HepG2 (cell line): Measurements from ENCODE around the gene TNS1. TPM values are rescaled to one million over a fixed set of nuclear protein-coding genes. Genes with fewer than 3 reads are reported as not detected.

Experiments used
- ATAC-seq: fragments of 200-7000 bp; cut with Tn5 transposase; 3 replicates; pipeline ENCODE4 v1.9.1; 2020; ENCODE audit warnings: mild to moderate bottlenecking, moderate library complexity
- BruUV-seq: library from RNA; stranded (reverse); fragments of 400-500 nt; replicated peaks from 2 replicates; lab custom pipeline; 2021; lab: Mats Ljungman, UMichigan
- CTCF ChIA-PET: fragments of 300-600 bp; formaldehyde crosslinking; extraction: SDS; loops from one replicate; lab custom pipeline; 2021; ENCODE audit warnings: low total read pairs, inconsistent platforms, low intra/inter-chr PET ratio; lab: Yijun Ruan, JAX
- POLR2A ChIA-PET: fragments of 350-600 bp; sonication (Branson Sonifier 250); formaldehyde crosslinking; loops from one replicate; lab custom pipeline; 2020; ENCODE audit warnings: antibody characterized with exemption, inconsistent platforms; lab: Yijun Ruan, JAX
- DNase-seq: peaks from one replicate; pipeline ENCODE4 v3.0.0-alpha.2; 2015; ENCODE audit warnings: low spot score
- FAIRE-seq: peaks from 3 replicates; lab custom pipeline; 2011; peaks lifted over from hg19 to GRCh38; lab: Jason Lieb, UNC
- H2AFZ ChIP-seq: one replicate; pipeline ENCODE4 v1.6.1; 2011; ENCODE audit warnings: low read length, inconsistent platforms
- H3K27ac ChIP-seq: fragments of 300-600 bp; 3 replicates; pipeline ENCODE4 v1.8.0; 2011; ENCODE audit warnings: mixed run types, mild to moderate bottlenecking, mixed read lengths, low read length, inconsistent platforms; ENCODE audit not compliant: insufficient read depth; ENCODE audit errors: extremely low read length
- H3K27me3 ChIP-seq, 2 experiments: fragments of 200-600 bp in 1 of 2; 2 replicates in 1 of 2; 3 replicates in 1 of 2; pipeline versions ENCODE4 v1.6.0 to v1.8.0; 2011; ENCODE audit warnings: low read length in 2 of 2, mild to moderate bottlenecking in 2 of 2, moderate library complexity in 2 of 2, inconsistent platforms in 1 of 2; ENCODE audit not compliant: insufficient read depth in 2 of 2, control insufficient read depth in 1 of 2
- H3K36me3 ChIP-seq, 2 experiments: fragments of 200-600 bp in 1 of 2; replicated peaks in 1 of 2; 2 replicates in 1 of 2; 3 replicates in 1 of 2; pipeline versions ENCODE4 v1.5.1 to v1.8.0; 2011; ENCODE audit warnings: low read length in 2 of 2, inconsistent platforms in 1 of 2; ENCODE audit not compliant: insufficient read depth in 2 of 2, control insufficient read depth in 1 of 2
- H3K4me1 ChIP-seq: 2 replicates; pipeline ENCODE4 v1.5.1; 2012; ENCODE audit warnings: low read length, inconsistent platforms; ENCODE audit not compliant: insufficient read depth
- H3K4me2 ChIP-seq: 2 replicates; pipeline ENCODE4 v1.6.0; 2011; ENCODE audit warnings: low read depth, low read length, inconsistent platforms
- H3K4me3 ChIP-seq, 3 experiments: fragments of 200-600 bp in 1 of 3; sonication (generic), shearing (Covaris generic) in 1 of 3; replicated peaks in 1 of 3; 2 replicates each; pipeline ENCODE4 v1.5.1; 2011 to 2016; ENCODE audit warnings: low read length in 3 of 3, inconsistent platforms in 2 of 3, low read depth in 2 of 3, mild to moderate bottlenecking in 2 of 3, control low read depth in 1 of 3, mixed read lengths in 1 of 3; ENCODE audit not compliant: insufficient read depth in 1 of 3
- H3K79me2 ChIP-seq: one replicate; pipeline ENCODE4 v1.6.1; 2011; ENCODE audit warnings: low read length, inconsistent platforms; ENCODE audit not compliant: insufficient read depth
- H3K9ac ChIP-seq: 2 replicates; pipeline ENCODE4 v1.6.0; 2011; ENCODE audit warnings: mild to moderate bottlenecking, low read depth, low read length, inconsistent platforms; ENCODE audit not compliant: insufficient read depth
- H3K9me3 ChIP-seq: 2 replicates; pipeline ENCODE4 v1.5.1; 2012; ENCODE audit warnings: mild to moderate bottlenecking, low read length
- H4K20me1 ChIP-seq: 2 replicates; pipeline ENCODE4 v1.6.0; 2011; ENCODE audit warnings: inconsistent platforms, mild to moderate bottlenecking, low read length, moderate library complexity; ENCODE audit not compliant: insufficient read depth
- MYPOP ChIP-seq: sonication (generic); formaldehyde crosslinking; IDR thresholded peaks from 2 replicates; pipeline ENCODE4 v1.8.1; 2023; ENCODE audit warnings: mild to moderate bottlenecking, moderate library complexity, missing genetic modification reagents
- SNAPC5 ChIP-seq: sonication (generic); formaldehyde crosslinking; IDR thresholded peaks from 2 replicates; pipeline ENCODE4 v1.8.1; 2023; ENCODE audit warnings: mild to moderate bottlenecking, missing genetic modification reagents, borderline replicate concordance
- TFE3 ChIP-seq: IDR thresholded peaks from 2 replicates; pipeline ENCODE4 v1.6.1; 2016
- WGBS: methylation state at CpG from one replicate; pipeline ENCODE4 v1.1.6; 2017; ENCODE audit warnings: low lambda C conversion rate; 5-methylcytosine and 5-hydroxymethylcytosine counted together
- in situ Hi-C: cut with HindIII; loops from 2 replicates; pipeline ENCODE4 v1.10.0; 2017; ENCODE audit warnings: low pct_unique_long_range_greater_than_20kb; ENCODE audit not compliant: extremely low pct_ligation_motif_present
- intact Hi-C: fragments of 100-400 bp; cut with micrococcal nuclease; formaldehyde crosslinking; loops from one replicate; pipeline ENCODE4 v1.10.0; 2022; ENCODE audit not compliant: unreplicated experiment
- microRNA-seq: library from miRNA; unstranded; fragments of <30 nt; microRNA quantifications from one replicate; pipeline ENCODE4, GENCODE V29; 2020
- polyA plus RNA-seq, 8 experiments: library from polyadenylated mRNA; depleted of rRNA in 3 of 8; stranded (reverse) in 7 of 8; unstranded in 1 of 8; fragments of >200 nt; fragmentation: Illumina TruSeq in 4 of 8; extraction: Trizol in 4 of 8; gene quantifications; 2 replicates each; pipeline versions ENCODE4 v1.2.1 to v1.2.3, GENCODE V29; 2011 to 2016; ENCODE audit warnings: low read depth in 4 of 8, missing spikeins in 1 of 8, mixed read lengths in 1 of 8; ENCODE audit not compliant: insufficient read depth in 1 of 8
- small RNA-seq, 3 experiments: library from RNA; depleted of rRNA; stranded (forward); fragments of <200 nt; gene quantifications; one replicate each; pipeline ENCODE3, GENCODE V24; 2012; ENCODE audit warnings: low read depth in 2 of 3, low replicate concordance in 1 of 3; ENCODE audit not compliant: insufficient read length in 3 of 3, insufficient read depth in 2 of 3
- total RNA-seq, 5 experiments: library from RNA; depleted of rRNA; stranded (reverse); fragments of >200 nt; fragmentation: Illumina TruSeq; extraction: Trizol; gene quantifications; 2 replicates each; pipeline ENCODE4 v1.2.3, GENCODE V29; 2016; ENCODE audit warnings: low read depth in 1 of 5

Gene TNS1
- total and polyA plus RNA-seq, 2 of the 13 experiments (the other 11 are each of a cell fraction or from before 2014, with no cell fraction given) = 1.9 to 118 TPM

DNA sequence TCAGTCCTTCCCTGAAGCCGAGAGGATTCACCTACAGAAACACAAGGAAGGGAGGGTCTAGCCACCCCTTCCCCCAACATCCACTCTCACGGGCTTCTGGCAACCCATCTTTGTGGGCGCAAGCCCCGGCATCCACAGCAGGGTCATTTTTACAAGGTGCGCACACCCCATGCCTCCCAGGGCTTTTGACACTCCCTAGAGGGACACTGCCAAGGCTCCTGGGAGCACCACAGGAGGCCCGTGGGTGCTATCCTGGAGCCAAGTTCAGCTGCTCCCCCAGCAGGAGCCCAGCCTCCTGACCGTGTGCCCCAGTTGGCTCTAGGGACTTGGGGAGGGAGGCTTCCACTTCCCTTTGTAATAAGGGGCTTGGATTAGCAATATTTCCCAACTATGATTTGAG is 251.6 kb downstream of the TNS1 start:
- Histone ChIP-seq H3K4me2 (no peak overlapping the region), H3K4me3 (no peak overlapping the region), H2AFZ (no peak overlapping the region), H3K4me1 (no peaks in the 10 kb centered on the region), H3K27ac (no peak overlapping the region), H3K27me3 (peaks cover 1 to 25% of the 10 kb centered on the region in 2 experiments; a peak in 2 of 5 replicates), H4K20me1 (peaks cover under 1% of the 10 kb centered on the region; the same call in 1 of the 2 replicates), H3K9ac (no peak overlapping the region), H3K79me2 (no peaks in the 10 kb centered on the region), H3K36me3 (no peaks in the 10 kb centered on the region), H3K9me3 (no peaks in the 10 kb centered on the region)
- no peak for DNase-seq
- intact Hi-C loops (no loop called here), in situ Hi-C loops (loop anchor here (10.0 kb wide), 1 partner anchor 1066 kb away; no protein-coding TSS in a partner anchor)
- ChIA-PET CTCF (no interaction called here), POLR2A (no interaction called here)
- ATAC-seq = no peak
- BruUV-seq = no TSS peak
- FAIRE-seq = no peak
- WGBS = 43% methylated on average over 7 of the region's 7 CpGs
- TF ChIP-seq MYPOP (no peak), TFE3 (CRISPR knock-in tag) (no peak), SNAPC5 (CRISPR knock-in tag) (no peak)

Small RNAs within 50 kb of the gene (microRNA-seq; reads per million reads assigned to microRNA genes)
- not detected for gene MIR6809

Small RNAs within 50 kb of the gene (small RNA-seq; reads per million reads assigned to genes)
- gene MIR6809 = 0 reads per million in 3 experiments

Other genes with a start within 250 kb of the TNS1 start
- gene RUFY4, start 66.3 kb upstream of the TNS1 start, total RNA-seq (2016; rRNA removed; fragmentation: Illumina TruSeq; extraction: Trizol) = not detected in 2 replicates
- not detected in 2 replicates for gene RUFY4, start 66.3 kb upstream of the TNS1 start, polyA plus RNA-seq (2011; rRNA removed)
- not detected in 2 replicates for gene CXCR2, start 123.0 kb upstream of the TNS1 start, total RNA-seq (2016; rRNA removed; fragmentation: Illumina TruSeq; extraction: Trizol)
- gene CXCR2, start 123.0 kb upstream of the TNS1 start, polyA plus RNA-seq (2011; rRNA removed) = not detected in 2 replicates
- gene CXCR1, start 164.0 kb upstream of the TNS1 start, total RNA-seq (2016; rRNA removed; fragmentation: Illumina TruSeq; extraction: Trizol) = not detected in 2 replicates
- gene CXCR1, start 164.0 kb upstream of the TNS1 start, polyA plus RNA-seq (2011; rRNA removed) = not detected in 2 replicates
- gene ARPC2, start 214.2 kb upstream of the TNS1 start, total RNA-seq (2016; rRNA removed; fragmentation: Illumina TruSeq; extraction: Trizol) = 168 and 201 TPM in 2 replicates
- 257 and 303 TPM in 2 replicates for gene ARPC2, start 214.2 kb upstream of the TNS1 start, polyA plus RNA-seq (2011; rRNA removed)